Activated CD4-positive, alpha-beta T cell treated with anti-CD3 and anti-CD28 coated beads for 24 hours (primary cell): ENCODE measurements around the gene BZW1.
A peak's percentile ranks its signal among the peaks of the same experiment; 100 is the strongest.
"Not testable (repeated sequence)": the region's sequence is repeated elsewhere in the genome, so short reads cannot be mapped to it uniquely, and the experiment has no call there.

ENCODE experiments used
- DNase-seq, 2 donors: peaks; one replicate each; pipeline ENCODE4 v3.0.0-alpha.2; 2020; ENCODE audit warnings: low read depth in 2 of 2

BZW1 gene

GRCh38 chr2:200791905-200792304, 19.8 kb upstream of the BZW1 start:
- DNase-seq = no peak

GRCh38 chr2:200794143-200794542, 17.6 kb upstream of the BZW1 start:
- DNase-seq = no peak

GRCh38 chr2:200795028-200795440, 16.7 kb upstream of the BZW1 start:
- no peak for DNase-seq

- DNase-seq = no peak
These were observed 15.1 kb upstream of the BZW1 start for GRCh38 chr2:200796561-200796960.

GRCh38 chr2:200797242-200797770, 14.4 kb upstream of the BZW1 start:
- no peak for DNase-seq

- no peak for DNase-seq
These were observed 13.2 kb upstream of the BZW1 start for GRCh38 chr2:200798514-200798913.

GRCh38 chr2:200800458-200800857, 11.3 kb upstream of the BZW1 start:
- DNase-seq = no peak

- DNase-seq = not testable (repeated sequence)
These were observed 10.3 kb upstream of the BZW1 start for GRCh38 chr2:200801431-200801830.

GRCh38 chr2:200809506-200810251, 2.0 kb upstream of the BZW1 start:
- DNase-seq = no peak

GRCh38 chr2:200810252-200810997, 1.3 kb upstream of the BZW1 start:
- DNase-seq = no peak

GRCh38 chr2:200810998-200811332, 745 bp upstream of the BZW1 start:
- no peak for DNase-seq

GRCh38 chr2:200812122-200813022, 662 bp downstream of the BZW1 start:
- DNase-seq = peak; percentile 30 to 31

GRCh38 chr2:200814276-200814815, 2.6 kb downstream of the BZW1 start:
- DNase-seq = no peak

GRCh38 chr2:200814917-200815316, 3.2 kb downstream of the BZW1 start:
- DNase-seq = no peak

GRCh38 chr2:200818732-200819131, 7.0 kb downstream of the BZW1 start:
- DNase-seq = not testable (repeated sequence)

GRCh38 chr2:200820573-200821234, 9.0 kb downstream of the BZW1 start:
- no peak for DNase-seq

GRCh38 chr2:200821686-200822245, 10.1 kb downstream of the BZW1 start:
- DNase-seq = no peak

- DNase-seq = no peak
These were observed 16.4 kb downstream of the BZW1 start for GRCh38 chr2:200828104-200828503.

GRCh38 chr2:200828572-200829257, 17.0 kb downstream of the BZW1 start:
- DNase-seq = no peak

- no peak for DNase-seq
These were observed 17.5 kb downstream of the BZW1 start for GRCh38 chr2:200829258-200829655.
